Osteoblast (primary cell): ENCODE measurements around the gene CHMP4A. TPM values are rescaled to one million over a fixed set of nuclear protein-coding genes. Genes with fewer than 3 reads are reported as not detected.

Experiments
- DNase-seq: peaks from one replicate; pipeline ENCODE4 v3.0.0; 2011; ENCODE audit warnings: low spot score, mixed read lengths; ENCODE audit not compliant: insufficient read length; ENCODE audit errors: missing footprints
- H2AFZ ChIP-seq: 2 replicates; pipeline ENCODE4 v1.6.0; 2011; ENCODE audit warnings: mild to moderate bottlenecking, low read length
- H3K27ac ChIP-seq: 2 replicates; pipeline ENCODE4 v1.5.1; 2011; ENCODE audit warnings: mild to moderate bottlenecking, low read depth, low read length, moderate library complexity
- H3K27me3 ChIP-seq: 2 replicates; pipeline ENCODE4 v1.6.0; 2012; ENCODE audit warnings: mild to moderate bottlenecking, control low read depth, inconsistent platforms, low read length, moderate library complexity; ENCODE audit not compliant: insufficient read depth
- H3K36me3 ChIP-seq: 2 replicates; pipeline ENCODE4 v1.5.1; 2011; ENCODE audit warnings: mild to moderate bottlenecking, low read length, control low read depth, moderate library complexity; ENCODE audit not compliant: insufficient read depth
- H3K4me1 ChIP-seq: 2 replicates; pipeline ENCODE4 v1.5.1; 2011; ENCODE audit warnings: mild to moderate bottlenecking, low read length, control low read depth, moderate library complexity; ENCODE audit not compliant: insufficient read depth
- H3K4me2 ChIP-seq: 2 replicates; pipeline ENCODE4 v1.6.0; 2011; ENCODE audit warnings: mild to moderate bottlenecking, low read length; ENCODE audit not compliant: insufficient read depth
- H3K4me3 ChIP-seq: fragments of 200-600 bp; sonication (generic); 3 replicates; pipeline ENCODE4 v1.5.1; 2012; ENCODE audit warnings: mild to moderate bottlenecking, low read length, inconsistent platforms; ENCODE audit not compliant: insufficient read depth
- H3K79me2 ChIP-seq: 2 replicates; pipeline ENCODE4 v1.6.0; 2012; ENCODE audit warnings: mild to moderate bottlenecking, low read length, control low read depth, inconsistent platforms; ENCODE audit not compliant: insufficient read depth
- H3K9me3 ChIP-seq: 2 replicates; pipeline ENCODE4 v1.5.1; 2011; ENCODE audit warnings: low read depth, low read length, control low read depth
- H4K20me1 ChIP-seq: 2 replicates; pipeline ENCODE4 v1.6.0; 2012; ENCODE audit warnings: mild to moderate bottlenecking, low read length, control low read depth; ENCODE audit not compliant: insufficient read depth
- CTCF ChIP-seq: IDR thresholded peaks from 2 replicates; pipeline ENCODE4 v1.5.1; 2011; ENCODE audit warnings: mild to moderate bottlenecking, low read depth, low read length, moderate library complexity; ENCODE audit errors: extremely low read depth
- total RNA-seq: library from RNA; depleted of rRNA; stranded (reverse); fragments of >200 nt; gene quantifications from 2 replicates; pipeline ENCODE4 v1.2.3, GENCODE V29; 2012

The CHMP4A gene
- total RNA-seq, 1 donor = 19.2 TPM

- Histone ChIP-seq H3K4me1 (peaks cover 7% of the 10 kb centered on the region), H3K79me2 (no peaks in the 10 kb centered on the region), H2AFZ (no peak overlapping the region), H3K36me3 (peaks cover 57% of the 10 kb centered on the region), H4K20me1 (no peaks in the 10 kb centered on the region), H3K4me2 (no peak overlapping the region), H3K4me3 (no peak overlapping the region), H3K27ac (no peak overlapping the region), H3K9me3 (no peaks in the 10 kb centered on the region), H3K27me3 (no peaks in the 10 kb centered on the region)
- peak; percentile 46 for DNase-seq
- no peak for TF ChIP-seq CTCF
These were observed 34.7 kb downstream of the CHMP4A start for GRCh38 chr14:24178399-24179178.

GRCh38 chr14:24177891-24178290 lies 35.4 kb downstream of the CHMP4A start:
- Histone ChIP-seq H3K27me3 (no peaks in the 10 kb centered on the region), H2AFZ (no peak overlapping the region), H3K4me3 (no peak overlapping the region), H3K9me3 (no peaks in the 10 kb centered on the region), H3K4me2 (no peak overlapping the region), H3K4me1 (peaks cover 7% of the 10 kb centered on the region), H3K27ac (no peak overlapping the region), H3K36me3 (peaks cover 54% of the 10 kb centered on the region), H3K79me2 (no peaks in the 10 kb centered on the region), H4K20me1 (no peaks in the 10 kb centered on the region)
- no peak for TF ChIP-seq CTCF
- DNase-seq = peak; percentile 26

GRCh38 chr14:24177041-24177825 lies 36.1 kb downstream of the CHMP4A start:
- H4K20me1 ChIP-seq = no peaks in the 10 kb centered on the region
- no peaks in the 10 kb centered on the region for H3K9me3 ChIP-seq
- peak; percentile 63 for DNase-seq
- no peak for TF ChIP-seq CTCF
- no peak overlapping the region for H2AFZ ChIP-seq
- peaks cover 48% of the 10 kb centered on the region for H3K36me3 ChIP-seq
- no peaks in the 10 kb centered on the region for H3K79me2 ChIP-seq
- peaks cover 7% of the 10 kb centered on the region for H3K4me1 ChIP-seq
- no peak overlapping the region for H3K4me2 ChIP-seq
- H3K27me3 ChIP-seq = no peaks in the 10 kb centered on the region
- no peak overlapping the region for H3K27ac ChIP-seq
- H3K4me3 ChIP-seq = no peak overlapping the region

- Histone ChIP-seq H3K36me3 (peaks cover 42% of the 10 kb centered on the region), H3K27ac (no peak overlapping the region), H3K4me2 (no peak overlapping the region), H3K4me3 (no peak overlapping the region), H4K20me1 (no peaks in the 10 kb centered on the region), H3K9me3 (no peaks in the 10 kb centered on the region), H3K4me1 (peaks cover 7% of the 10 kb centered on the region), H2AFZ (no peak overlapping the region), H3K27me3 (no peaks in the 10 kb centered on the region), H3K79me2 (no peaks in the 10 kb centered on the region)
- TF ChIP-seq CTCF = no peak
- DNase-seq = peak; percentile 67
These were observed 36.7 kb downstream of the CHMP4A start for GRCh38 chr14:24176599-24176998.
